GM18861 (cell line): ENCODE data around the gene IKBKG.
"Not testable (repeated sequence)": the region's sequence is repeated elsewhere in the genome, so short reads cannot be mapped to it uniquely, and the experiment has no call there.

Source experiments
- ATAC-seq: cut with Tn5 transposase; IDR thresholded peaks from one replicate; pipeline ENCODE4 v1.9.1; 2021; ENCODE audit not compliant: unreplicated experiment

IKBKG gene

GRCh38 chrX:154526901-154527675 lies 20.3 kb upstream of the IKBKG start:
- ATAC-seq = peak; percentile 60

- no peak for ATAC-seq
Measured at GRCh38 chrX:154529206-154529612, 18.2 kb upstream of the IKBKG start.

GRCh38 chrX:154530286-154530685 lies 17.1 kb upstream of the IKBKG start:
- no peak for ATAC-seq

DNA sequence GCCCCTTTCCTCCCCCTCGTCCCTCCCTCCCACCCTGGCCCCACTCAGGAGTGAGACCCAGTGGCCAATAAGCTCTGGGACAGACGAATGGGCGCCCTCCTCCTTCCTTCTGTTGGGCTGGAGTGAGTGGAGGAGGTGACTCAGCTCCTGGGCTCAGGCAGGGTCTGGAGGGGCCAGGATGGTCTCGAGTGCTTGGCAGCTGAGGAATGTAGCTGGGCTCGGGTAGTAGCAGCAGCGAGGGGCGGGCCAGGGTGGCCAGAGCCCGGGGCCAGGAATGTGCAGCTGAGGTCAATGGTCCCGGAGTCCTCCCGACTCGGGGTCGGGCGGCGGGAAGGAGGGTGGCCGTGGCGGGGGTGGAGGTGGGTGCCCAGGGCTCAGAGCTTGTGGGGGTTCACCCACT lies 15.8 kb upstream of the IKBKG start:
- ATAC-seq = no peak

DNA sequence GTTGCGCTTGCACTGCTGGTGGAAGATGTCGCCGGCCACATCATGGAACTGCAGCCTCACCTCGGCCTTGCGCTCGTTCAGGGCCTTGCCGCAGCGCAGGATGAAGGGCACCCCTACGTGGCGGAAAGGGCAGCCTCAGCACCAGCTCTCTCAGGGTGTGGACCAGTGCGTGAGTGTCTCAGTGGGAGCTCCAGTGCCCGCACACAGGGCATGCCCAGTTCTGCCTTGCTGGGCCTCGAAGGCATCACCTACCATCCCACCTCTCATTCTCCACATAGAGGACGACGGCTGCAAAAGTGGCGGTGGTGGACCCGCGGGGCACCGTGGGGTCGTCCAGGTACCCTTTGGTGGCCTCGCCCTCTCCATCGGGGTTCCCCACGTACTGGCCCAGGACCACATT lies 14.7 kb upstream of the IKBKG start:
- ATAC-seq = no peak

DNA sequence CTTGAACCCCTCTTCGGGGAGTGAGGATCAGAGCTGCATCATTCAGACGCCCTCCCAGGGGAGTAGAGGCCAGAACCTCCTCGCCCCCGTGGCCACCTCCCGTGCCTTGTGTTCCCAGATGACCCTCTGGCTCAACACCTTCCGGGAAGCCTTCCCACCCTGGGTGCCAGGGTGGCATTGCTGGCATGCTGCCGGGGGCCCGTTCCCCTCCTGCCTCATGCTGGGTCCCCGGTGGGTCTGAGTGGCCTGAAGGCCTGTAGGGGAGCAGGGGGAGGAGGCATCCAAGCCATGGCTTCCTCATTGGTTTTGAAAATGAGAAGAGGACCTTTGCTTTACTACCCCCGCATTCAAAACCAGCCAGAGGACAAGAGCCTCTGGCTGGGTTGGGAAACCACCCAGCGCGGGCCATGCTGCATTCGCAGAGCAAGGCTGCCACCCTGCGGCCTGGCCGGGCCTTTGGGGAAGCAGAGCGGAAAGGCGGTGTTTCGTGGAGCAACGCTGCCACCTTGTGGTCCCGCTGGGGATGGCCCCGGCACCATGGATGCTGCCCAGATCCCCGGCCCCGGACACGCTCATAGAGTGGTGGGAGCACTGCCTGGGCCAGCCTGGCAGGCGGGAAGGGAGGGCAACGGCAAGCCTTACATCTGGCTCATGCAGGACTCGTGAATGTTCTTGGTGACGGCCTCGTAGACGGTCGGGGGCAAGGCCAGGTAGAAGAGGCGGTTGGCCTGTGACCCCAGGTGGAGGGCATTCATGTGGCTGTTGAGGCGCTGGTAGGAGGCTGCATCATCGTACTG lies 12.7 kb upstream of the IKBKG start:
- ATAC-seq = peak; percentile 93

- no peak for ATAC-seq
Measured at GRCh38 chrX:154535892-154536291, 11.5 kb upstream of the IKBKG start.

DNA sequence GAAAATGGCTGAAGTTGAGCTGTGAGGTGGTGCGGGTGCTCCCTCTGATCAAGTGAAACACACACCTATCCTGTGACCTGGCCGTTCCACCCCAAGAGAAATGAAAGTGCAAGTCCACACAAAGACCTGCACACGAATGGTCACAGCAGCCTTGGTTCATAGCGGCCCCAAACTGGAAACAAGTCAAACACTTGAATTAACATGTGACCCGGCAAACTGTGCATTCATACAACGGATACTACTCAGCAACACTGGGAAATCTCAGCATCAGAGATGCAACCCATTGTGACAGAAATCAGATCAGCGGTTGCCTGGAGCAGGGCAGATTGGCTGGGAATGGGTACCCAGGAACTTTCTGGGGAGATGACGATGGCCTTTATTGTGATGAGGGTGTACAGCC lies 8.3 kb upstream of the IKBKG start:
- ATAC-seq = no peak

DNA sequence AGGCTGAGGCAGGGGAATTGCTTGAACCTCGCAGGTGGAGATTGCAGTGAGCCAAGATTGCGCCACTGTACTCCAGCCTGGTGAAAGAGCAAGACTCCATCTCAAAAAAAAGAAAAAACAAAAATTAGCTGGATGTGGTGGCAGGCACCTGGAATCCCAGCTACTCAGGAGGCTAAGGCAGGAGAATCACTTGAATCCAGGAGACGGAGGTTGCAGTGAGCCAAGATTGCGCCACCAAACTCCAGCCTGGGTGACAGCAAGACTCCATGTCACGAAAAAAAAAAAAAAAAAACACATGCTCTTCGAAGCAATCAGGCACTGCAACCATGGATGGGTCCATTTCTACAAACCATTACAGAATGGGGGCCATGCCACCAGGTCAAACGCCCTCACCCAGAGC lies 7.1 kb upstream of the IKBKG start:
- not testable (repeated sequence) for ATAC-seq

DNA sequence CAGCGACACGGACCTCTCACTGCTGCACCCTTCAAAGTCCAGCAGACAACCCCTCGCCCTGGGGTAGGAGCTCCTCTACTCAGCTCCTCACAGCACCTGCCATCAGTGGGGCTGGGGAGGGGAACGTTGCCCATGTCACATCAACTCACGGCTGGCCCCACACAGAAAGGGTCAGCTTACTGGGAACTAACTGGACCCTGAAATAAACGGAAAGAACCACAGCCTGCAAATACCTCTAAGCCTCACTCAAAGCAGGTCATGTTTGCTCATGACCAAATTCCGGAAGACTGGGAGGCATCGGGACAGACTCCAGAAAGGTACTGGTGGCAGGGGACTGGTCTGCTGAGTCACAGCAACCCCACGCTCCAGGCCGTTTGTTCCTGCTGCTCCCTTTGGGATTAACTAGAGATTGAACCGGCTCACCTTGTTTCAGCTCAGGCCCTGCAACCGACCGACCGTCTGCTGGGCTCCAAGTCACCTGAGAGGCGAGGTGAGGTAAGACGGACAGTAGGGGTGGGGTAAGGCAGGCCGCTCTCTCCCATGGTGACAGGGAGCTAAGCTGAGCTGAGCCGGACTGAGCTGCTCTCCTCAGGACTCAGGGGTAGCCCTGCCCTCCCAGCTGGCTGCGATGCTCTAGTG lies 6.4 kb upstream of the IKBKG start:
- ATAC-seq = no peak

- no peak for ATAC-seq
Measured at GRCh38 chrX:154541589-154541895, 5.9 kb upstream of the IKBKG start.

DNA sequence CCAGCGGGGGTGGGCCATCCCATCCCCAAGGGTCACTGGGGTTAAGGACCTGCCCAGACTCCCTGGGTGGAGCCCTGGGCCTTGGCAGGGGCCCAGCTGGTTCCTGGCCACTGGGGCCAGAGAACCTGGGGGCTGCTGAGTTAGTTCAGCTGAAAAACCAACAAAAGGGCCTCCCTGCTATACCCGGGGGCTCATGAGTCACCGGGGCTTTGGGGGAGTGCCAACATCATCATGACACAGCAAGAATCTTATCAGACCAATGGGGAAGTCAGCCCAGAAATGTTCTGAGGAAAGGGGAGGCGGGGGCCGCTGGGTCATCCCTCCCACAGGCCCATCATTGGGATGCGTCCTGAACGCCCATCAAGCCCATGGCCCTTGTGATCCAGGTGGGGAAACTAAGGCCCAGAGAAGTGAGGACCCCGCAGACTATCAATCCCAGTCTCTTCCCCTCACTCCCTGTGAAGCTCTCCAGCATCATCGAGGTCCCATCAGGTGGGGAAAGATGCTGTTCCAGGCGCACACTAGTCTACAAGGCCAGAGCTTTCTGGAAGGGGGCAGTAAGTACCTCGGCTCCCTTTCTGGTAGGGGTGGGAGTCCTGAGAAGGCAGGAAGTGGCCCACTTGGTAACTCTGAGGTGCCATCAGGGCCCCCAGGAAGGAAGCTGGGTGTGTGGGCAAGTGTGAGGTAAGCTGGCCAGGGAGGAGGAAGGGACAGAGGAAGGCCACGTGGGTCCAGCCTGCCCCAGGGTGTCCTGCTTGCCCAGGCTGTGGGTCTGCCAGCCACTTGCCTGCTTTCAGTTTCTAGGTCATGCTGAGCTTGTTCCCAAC lies 5.3 kb upstream of the IKBKG start:
- ATAC-seq = no peak

- ATAC-seq = no peak
Measured at GRCh38 chrX:154542723-154543424, 4.5 kb upstream of the IKBKG start.

DNA sequence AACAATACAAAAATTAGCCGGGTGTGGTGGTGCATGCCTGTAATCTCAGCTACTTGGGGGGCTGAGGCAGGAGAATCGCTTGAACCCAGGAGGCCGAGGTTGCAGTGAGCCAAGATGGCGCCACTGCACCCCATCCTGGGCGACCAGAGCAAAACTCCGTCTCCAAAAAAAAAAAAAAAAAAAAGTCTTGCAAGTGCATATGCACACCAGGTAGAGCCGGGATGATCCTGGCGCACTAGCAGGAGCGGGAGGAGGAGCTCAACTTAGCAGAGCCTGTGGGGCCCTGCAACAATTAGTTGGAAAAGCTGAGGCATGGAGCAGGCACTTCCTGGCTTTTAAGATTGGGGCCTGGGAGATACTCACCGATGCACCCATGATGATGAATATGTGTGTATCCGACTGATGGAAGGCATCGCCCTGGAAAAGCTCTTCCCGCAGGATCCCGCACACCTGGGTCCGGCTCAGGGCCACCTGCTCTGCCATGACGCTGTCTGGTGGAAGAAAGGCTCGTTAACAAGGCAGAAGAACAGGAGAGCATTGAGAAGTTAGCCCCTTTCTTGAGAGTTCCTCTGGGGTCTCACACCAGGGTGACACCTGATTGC lies 1.6 kb upstream of the IKBKG start:
- ATAC-seq = no peak

- peak; percentile 39 for ATAC-seq
Measured at GRCh38 chrX:154546354-154547244, 821 bp upstream of the IKBKG start, which contains the start of gene G6PD. TSS of gene G6PD (minus strand) at chrX:154546846. CDS start at chrX:154546155, 691 bp downstream.

DNA sequence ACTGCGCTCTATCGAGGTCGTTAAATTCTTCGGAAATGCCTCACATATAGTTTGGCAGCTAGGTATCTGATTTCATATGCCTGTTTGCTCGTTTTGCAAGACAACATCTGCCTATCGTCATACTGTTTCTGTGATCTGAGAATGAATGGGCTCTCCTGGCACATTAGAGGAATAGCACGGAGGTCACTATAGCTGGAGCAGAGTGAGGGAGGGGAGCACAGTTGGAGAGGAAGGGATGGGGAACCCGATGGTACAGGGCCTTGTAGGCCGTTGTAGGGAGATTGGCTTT lies 552 bp downstream of the IKBKG start:
- ATAC-seq = no peak

- no peak for ATAC-seq
Measured at GRCh38 chrX:154549766-154550165, 2.3 kb downstream of the IKBKG start.

DNA sequence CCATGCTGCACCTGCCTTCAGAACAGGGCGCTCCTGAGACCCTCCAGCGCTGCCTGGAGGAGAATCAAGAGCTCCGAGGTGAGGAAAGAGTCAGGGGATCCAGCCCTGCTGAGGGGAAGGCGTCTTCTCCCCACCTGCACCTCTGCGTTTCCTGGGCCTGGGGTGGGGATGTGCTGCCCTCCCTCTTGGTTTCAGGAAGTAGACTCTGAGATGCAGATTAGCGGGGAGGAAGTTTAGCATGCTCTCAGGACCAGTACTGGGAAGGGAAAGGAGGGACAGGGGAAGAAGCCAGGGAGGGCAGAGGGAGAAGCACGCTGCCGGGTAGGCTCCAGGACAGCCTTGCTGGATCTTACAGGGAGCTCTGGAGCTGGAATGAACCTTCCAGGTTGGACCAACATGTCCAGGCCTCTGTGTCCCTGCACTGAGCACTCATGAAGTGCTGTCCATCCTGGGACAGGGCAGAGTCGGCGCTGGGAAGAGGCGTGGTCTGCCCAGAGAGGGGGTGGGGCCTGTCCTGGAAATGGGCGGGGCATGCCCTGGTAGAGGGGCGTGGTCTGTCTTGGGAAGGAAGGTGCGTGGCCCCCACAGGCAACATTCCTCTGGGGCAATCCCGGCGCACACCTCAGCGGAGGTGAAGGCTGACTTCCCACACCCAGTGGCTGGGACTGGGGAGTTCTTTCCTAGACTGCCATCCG lies 4.8 kb downstream of the IKBKG start:
- not testable (repeated sequence) for ATAC-seq
